ENCODE measurements around the gene HOTAIR.

Gene HOTAIR

GRCh38 chr12:54010972-54011664, 36.4 kb upstream of the HOTAIR start:
- no peak for DNase-seq

DNA sequence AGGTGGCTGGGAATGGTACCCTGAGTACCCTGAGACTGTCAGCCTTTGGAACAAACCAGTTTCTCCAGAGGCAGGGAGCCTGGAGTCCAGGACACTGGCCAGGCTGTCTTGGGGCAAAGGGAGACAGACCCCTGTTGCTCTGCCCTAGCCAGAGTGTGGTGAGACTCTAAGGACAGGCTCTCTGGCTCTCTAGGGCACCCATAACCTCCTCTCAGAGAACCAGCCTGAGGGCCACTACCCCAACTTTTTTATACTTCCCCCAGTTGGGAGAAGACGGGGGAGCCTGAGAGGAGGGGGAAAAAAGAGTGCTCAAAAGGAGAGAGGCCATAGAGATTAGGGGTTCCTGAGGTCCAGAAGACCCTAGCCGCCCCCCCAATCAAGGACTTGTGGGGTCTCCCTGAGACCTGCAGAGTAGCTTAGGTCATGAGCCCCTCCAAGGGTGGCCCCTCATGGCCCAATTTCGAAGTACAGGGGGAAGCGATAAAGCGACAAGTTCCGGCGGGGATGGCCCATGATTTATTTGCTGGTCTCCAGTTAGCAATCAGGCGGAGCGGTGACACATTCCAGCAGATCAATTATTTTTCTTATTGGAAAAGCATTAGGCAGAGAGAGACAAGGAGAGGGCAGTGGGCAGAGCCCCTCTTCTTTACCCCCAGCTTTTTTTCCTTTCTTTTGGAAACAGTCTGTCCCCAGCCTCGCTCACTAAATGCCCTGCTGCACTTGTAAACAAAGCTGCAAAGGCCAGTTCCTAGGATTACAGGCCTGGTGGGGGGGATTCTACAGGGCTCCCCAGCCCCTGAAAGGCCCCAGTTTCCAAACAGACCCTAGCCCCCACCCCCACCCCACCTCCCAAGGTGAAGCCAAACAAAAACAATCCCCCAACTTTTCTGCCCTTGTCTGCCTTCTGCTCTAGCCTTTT, 35.6 kb upstream of the HOTAIR start:
- no peak for DNase-seq

GRCh38 chr12:54009171-54010052, 34.7 kb upstream of the HOTAIR start:
- DNase-seq = no peak

- DNase-seq = no peak
These were observed 33.5 kb upstream of the HOTAIR start for GRCh38 chr12:54008260-54008552.

DNA sequence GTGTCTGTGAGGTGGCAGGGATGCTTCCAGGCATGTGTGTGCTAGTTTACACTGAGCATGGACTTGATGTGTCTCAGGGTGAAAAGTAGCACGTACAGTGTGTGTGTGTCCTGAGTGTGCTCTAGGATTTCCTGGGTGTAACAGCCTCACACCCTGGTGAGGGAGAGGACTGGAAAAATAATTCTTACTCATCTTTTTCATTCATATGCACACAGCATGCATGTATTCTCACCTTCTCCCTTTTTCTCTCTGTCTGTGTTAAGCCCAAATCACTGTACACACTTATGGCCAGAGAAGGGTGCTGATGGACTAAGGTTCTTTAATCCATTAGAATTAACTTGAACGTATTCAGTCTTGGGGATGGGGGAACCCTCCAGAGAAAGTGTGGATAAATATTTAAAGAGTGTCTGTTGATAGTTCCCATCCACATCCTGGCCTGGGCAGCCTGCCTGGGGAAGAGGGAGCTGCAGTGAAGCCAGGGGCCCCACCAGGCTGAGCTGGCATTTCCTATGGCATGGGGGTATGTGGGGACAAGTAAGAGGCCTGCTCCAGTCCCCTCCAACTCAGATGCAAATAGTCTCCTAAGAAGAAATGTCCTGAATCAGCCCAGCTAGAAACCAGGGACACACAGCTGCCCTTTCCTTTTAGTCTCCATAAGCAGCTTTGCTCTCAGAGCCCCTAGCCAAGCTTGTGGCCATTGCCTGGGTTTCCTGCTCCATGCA, 32.9 kb upstream of the HOTAIR start:
- no peak for DNase-seq

- no peak for DNase-seq
These were observed 31.9 kb upstream of the HOTAIR start for GRCh38 chr12:54006559-54007220.

- peak; percentile 61 to 83 (median 72) for DNase-seq
These were observed 31.3 kb upstream of the HOTAIR start for GRCh38 chr12:54005853-54006558.

GRCh38 chr12:54005531-54005852, 30.7 kb upstream of the HOTAIR start:
- DNase-seq = no peak

DNA sequence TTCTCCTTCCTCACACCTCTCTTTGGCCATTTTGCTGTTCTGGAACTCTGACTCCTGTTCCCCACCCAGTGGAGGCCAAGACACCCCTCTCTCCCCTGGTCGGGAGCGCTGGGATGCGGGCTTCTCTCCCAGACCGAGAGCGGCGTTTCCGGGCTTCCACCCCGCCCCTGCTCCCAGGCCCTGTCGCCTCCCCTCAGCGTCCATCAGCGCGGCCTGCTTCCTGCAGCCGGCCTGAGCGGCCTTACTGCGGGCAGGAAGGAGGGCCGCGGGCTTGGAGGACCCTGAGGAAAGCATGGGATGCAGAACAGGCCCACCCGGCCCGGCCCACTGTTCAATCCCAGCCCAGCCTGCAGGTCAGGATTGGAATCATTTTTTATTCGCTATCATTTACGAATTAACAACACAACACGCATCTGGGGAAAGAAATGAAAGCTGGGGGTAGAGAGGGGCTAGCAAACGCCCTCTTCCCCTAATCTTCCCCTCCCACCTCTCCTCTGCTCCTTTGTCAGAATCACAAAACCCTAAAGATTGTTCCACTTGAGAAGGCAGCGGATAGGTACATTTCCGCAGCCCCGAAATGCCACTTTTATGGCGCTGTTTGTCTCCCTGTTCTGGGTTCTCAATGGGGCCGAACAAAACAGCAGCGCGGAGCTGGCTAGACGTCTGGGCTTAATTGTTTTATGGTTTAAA, 30.2 kb upstream of the HOTAIR start:
- no peak for DNase-seq

DNA sequence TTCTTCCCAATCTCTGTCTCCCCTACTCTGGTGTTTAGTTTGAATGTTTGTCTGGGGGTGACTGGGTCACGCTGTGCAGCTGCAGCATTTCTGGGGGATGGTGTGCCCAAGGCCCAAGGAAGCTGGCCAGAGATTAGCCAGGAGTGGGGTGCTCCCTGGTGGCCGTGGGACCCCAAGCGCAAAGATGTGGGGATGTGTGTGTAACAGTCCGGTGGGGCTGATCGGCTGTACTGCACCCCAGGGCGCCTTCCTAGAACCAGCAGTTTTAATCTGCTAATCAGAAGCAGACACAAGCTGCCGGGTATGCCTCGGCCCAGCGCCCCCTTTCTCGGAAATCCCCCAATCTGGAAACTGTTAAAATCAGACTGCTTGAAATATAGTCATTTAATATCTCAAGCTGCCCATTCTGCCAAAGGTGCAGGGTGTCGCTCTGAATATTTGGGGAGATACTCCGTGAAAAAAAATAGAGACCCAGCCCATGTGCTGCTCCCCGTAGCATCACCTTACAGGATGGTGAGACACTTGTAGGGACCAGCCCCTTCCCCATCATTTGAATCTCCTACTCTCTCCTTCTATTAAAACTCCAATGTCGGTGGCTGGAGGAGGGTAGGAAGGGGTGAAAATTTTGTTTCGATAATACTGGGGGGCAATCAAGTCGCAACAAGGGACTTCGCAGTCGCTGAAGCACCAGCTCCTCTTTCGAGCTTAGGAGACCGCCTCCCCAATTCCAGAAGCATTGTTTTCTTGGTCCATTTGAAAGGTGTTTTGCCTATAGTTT, 29.5 kb upstream of the HOTAIR start:
- DNase-seq = no peak

- no peak for DNase-seq
These were observed 28.9 kb upstream of the HOTAIR start for GRCh38 chr12:54003625-54004024.

DNA sequence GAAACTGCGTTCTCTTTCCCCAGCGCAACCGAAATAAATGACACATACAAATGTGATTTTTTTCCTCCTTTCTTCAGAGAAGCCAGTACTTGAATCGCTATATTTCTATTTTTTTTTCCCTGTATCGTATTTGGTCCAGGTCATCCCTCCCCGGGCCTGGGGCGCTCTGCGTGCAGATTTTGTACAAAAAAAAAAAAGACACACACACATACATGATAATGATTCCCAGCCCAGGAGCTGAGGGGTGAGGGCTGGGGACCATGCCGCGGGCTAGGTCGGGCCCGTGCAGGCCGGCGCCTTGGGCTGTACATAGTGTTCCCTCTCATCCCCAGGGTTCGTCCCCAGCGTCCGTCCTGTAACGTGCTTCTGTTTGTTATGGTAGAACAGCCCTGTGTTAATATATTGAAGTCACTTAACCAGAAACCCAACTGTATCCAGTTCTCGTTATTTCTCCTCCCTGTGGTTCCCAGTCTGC, 28.2 kb upstream of the HOTAIR start:
- no peak for DNase-seq

GRCh38 chr12:54002278-54002914, 27.6 kb upstream of the HOTAIR start:
- no peak for DNase-seq

GRCh38 chr12:54001283-54002187, 26.8 kb upstream of the HOTAIR start:
- DNase-seq = no peak

DNA sequence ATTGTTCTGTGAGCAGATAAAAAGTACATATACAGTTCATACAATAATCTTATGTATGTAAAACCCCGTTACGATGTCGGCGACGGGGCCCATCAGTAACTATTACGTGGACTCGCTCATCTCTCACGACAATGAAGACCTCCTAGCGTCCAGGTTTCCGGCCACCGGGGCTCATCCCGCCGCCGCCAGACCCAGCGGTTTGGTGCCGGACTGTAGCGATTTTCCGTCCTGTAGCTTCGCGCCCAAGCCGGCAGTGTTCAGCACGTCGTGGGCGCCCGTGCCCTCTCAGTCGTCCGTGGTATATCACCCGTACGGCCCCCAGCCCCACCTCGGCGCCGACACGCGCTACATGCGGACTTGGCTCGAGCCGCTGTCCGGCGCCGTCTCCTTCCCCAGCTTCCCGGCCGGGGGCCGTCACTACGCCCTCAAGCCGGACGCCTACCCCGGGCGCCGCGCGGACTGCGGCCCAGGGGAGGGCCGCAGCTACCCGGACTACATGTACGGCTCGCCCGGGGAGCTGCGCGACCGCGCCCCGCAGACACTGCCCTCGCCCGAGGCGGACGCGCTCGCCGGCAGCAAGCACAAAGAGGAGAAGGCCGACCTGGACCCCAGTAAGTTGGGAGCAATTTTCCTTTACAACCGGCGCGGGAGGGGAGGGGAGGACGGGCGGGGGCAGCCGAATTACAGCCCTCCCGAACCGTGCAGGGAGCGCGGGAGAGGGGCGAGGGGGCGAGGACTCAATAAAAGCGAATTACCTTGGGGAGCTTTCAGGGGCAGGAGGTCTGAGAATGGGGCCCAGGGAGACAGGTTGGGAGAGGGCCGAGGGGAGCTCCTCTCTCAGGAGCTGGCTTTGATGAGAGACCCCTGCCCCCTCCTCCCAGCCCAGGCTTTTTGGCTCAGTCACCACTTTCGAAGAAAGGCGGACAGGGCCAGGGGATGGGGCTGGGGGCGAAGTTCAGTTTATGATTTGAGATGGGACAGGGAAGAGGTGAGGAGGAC, 25.7 kb upstream of the HOTAIR start, which contains the start of gene HOXC9:
TSS of gene HOXC9 (plus strand) at position 46 of the 999 bp plus-strand sequence. CDS start at position 74, 28 bp downstream.
- no peak for DNase-seq

DNA sequence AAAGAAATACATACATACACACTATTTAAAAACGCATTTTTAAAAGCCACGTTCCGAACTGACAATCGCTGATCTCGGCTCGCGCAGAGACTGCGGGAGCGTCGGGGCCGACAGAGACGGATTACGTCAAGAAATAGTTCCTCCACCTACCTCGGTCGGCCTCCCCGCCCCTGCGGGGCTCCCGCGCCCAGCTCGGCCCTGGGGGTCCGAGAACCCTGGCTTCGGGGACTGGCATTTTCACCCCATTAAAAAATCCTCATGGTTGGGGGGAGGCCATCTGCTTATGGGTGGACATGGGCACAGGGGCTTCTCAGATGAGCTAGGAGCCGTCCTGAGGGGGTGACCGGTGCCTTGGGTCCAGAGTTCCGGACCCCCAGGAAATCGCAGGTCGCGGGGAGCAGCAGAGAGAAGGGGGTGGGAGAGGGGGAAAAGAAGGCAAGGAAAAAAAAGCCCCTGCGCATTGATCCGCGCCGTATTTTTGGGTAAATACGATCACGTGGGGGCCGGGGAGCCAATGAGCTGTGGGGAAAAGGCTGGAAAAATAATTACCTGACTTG, 24.9 kb upstream of the HOTAIR start:
- DNase-seq = no peak

DNA sequence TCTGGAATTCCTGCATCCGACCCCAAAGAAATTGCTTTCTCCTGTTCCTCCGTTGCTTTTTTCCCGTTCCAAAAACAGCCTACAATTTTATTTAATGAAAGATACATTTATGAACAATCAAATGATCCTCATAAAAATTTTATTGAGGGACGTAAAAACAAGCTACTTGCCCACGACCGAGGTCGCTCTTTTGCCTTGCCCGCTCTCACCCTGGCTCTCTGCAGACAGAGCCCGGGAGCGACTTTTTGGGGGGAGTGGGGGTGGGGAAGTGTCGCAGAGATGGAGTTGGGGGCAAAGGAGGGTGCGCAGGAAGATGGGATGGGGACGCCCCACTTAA, 24.1 kb upstream of the HOTAIR start:
- DNase-seq = no peak
